ENCODE results near the gene ASIC2. TPM values are rescaled to one million over a fixed set of nuclear protein-coding genes. Genes with fewer than 3 reads are reported as not detected.

The ASIC2 gene
- total and polyA plus RNA-seq, 2 donors from 2014 or later, result 0.60 to 2.9 TPM

DNA sequence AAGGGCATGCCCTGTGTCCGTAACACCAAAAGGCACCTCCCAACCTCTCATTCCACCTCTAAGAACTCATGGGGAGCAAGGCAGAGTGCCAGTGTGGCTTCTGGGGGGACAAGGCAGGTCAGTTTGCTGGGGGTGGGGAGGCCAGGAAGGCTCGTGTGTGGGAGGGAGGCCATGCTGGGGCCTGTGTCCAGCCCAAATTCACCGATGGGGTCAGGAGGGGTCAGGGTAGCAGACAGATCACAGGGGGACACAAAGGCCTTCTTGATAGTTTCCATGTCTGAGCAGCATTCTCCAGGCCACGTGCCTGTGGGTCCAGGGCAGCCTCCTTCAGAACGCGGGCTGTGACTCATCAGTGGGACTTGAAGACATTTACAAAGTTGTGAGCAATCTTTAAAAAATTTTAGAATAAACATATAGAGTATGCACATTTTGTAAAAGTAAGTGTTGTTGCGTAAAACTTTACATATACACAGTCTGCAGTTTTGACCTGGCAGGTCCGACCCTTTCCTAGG is 280.5 kb downstream of the ASIC2 start:
- H3K36me3 ChIP-seq (ENCODE audit: control insufficient read depth in 2 of 3, insufficient read depth in 3 of 3, low read length in 3 of 3), result no peaks in the 10 kb centered on the region
- no peak overlapping the region for H3K4me3 ChIP-seq (ENCODE audit: low read length in 3 of 3)
- DNase-seq, result no peak
- H3K9ac ChIP-seq (ENCODE audit: low read length in 3 of 3), result no peak overlapping the region
- no peak overlapping the region for H3K27ac ChIP-seq (ENCODE audit: low read depth in 2 of 2, low read length in 2 of 2)
- no peaks in the 10 kb centered on the region for H3K4me1 ChIP-seq (ENCODE audit: control insufficient read depth in 2 of 3, insufficient read depth in 2 of 3, low read depth in 1 of 3, low read length in 3 of 3)
- no peak for TF ChIP-seq CTCF (IDR thresholded peaks at IDR 0.05; ENCODE audit: borderline replicate concordance, extremely low read depth, insufficient read depth)
- intact Hi-C loops (cut with DNase I), result no loop called here
- H3K9me3 ChIP-seq (ENCODE audit: control insufficient read depth in 2 of 3, insufficient read depth in 1 of 3, low read length in 3 of 3), result no peaks in the 10 kb centered on the region
- no peaks in the 10 kb centered on the region for H3K27me3 ChIP-seq (ENCODE audit: control insufficient read depth, insufficient read depth, low read length)
- FAIRE-seq, result no peak

DNA sequence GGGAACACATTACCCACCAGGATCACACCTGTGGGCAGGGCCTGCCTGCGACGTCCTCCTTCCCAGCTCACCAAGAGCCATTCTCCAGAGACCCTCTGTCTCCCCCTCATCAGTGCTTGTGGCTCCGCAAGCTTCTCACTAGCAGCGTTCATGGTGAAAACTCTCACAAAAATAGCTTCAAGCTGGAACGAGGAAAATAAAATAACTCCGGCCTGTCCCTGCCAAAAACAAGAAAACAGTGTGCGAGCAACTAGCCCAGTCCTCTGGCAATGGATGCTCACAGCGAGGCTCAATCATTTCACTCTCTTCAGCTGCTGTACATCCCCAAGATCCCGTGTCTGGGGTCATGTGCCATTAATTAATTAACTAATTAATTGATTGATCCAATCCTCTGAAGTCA is 283.5 kb downstream of the ASIC2 start:
- intact Hi-C loops (cut with DNase I), result no loop called here
- no peak overlapping the region for H3K4me3 ChIP-seq (ENCODE audit: low read length in 3 of 3)
- no peak for FAIRE-seq
- no peak overlapping the region for H3K27ac ChIP-seq (ENCODE audit: low read depth in 2 of 2, low read length in 2 of 2)
- H3K9ac ChIP-seq (ENCODE audit: low read length in 3 of 3), result no peak overlapping the region
- no peaks in the 10 kb centered on the region for H3K27me3 ChIP-seq (ENCODE audit: control insufficient read depth, insufficient read depth, low read length)
- TF ChIP-seq CTCF (IDR thresholded peaks at IDR 0.05; ENCODE audit: borderline replicate concordance, extremely low read depth, insufficient read depth), result no peak
- H3K9me3 ChIP-seq (ENCODE audit: control insufficient read depth in 2 of 3, insufficient read depth in 1 of 3, low read length in 3 of 3), result no peaks in the 10 kb centered on the region
- no peaks in the 10 kb centered on the region for H3K4me1 ChIP-seq (ENCODE audit: control insufficient read depth in 2 of 3, insufficient read depth in 2 of 3, low read depth in 1 of 3, low read length in 3 of 3)
- no peak for DNase-seq
- H3K36me3 ChIP-seq (ENCODE audit: control insufficient read depth in 2 of 3, insufficient read depth in 3 of 3, low read length in 3 of 3), result no peaks in the 10 kb centered on the region

DNA sequence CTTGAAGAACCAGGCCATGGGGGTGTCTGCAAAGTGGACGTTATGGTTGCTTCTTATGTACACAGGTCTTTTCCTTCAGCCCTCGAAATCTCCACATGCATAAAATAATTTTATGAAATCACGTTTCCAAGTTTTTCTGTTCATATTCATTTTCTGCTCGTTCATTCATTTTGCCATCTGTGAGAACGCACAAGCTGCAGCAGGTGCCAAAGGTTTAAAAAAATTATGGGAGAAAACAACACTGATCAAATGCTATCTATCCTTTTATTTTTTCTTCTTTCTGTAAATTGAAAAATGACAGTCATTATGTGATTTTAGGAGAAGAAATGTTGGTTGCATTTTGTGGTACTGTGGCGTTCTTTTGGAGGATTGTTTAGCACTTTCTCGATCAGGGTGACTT is 285.9 kb downstream of the ASIC2 start:
- no peak for TF ChIP-seq CTCF (IDR thresholded peaks at IDR 0.05; ENCODE audit: borderline replicate concordance, extremely low read depth, insufficient read depth)
- no peak overlapping the region for H3K27ac ChIP-seq (ENCODE audit: low read depth in 2 of 2, low read length in 2 of 2)
- no peak for DNase-seq
- no peaks in the 10 kb centered on the region for H3K36me3 ChIP-seq (ENCODE audit: control insufficient read depth in 2 of 3, insufficient read depth in 3 of 3, low read length in 3 of 3)
- no peak for FAIRE-seq
- no peak overlapping the region for H3K9ac ChIP-seq (ENCODE audit: low read length in 3 of 3)
- H3K4me1 ChIP-seq (ENCODE audit: control insufficient read depth in 2 of 3, insufficient read depth in 2 of 3, low read depth in 1 of 3, low read length in 3 of 3), result no peaks in the 10 kb centered on the region
- no peak overlapping the region for H3K4me3 ChIP-seq (ENCODE audit: low read length in 3 of 3)
- intact Hi-C loops (cut with DNase I), result no loop called here
- no peaks in the 10 kb centered on the region for H3K9me3 ChIP-seq (ENCODE audit: control insufficient read depth in 2 of 3, insufficient read depth in 1 of 3, low read length in 3 of 3)
- no peaks in the 10 kb centered on the region for H3K27me3 ChIP-seq (ENCODE audit: control insufficient read depth, insufficient read depth, low read length)

DNA sequence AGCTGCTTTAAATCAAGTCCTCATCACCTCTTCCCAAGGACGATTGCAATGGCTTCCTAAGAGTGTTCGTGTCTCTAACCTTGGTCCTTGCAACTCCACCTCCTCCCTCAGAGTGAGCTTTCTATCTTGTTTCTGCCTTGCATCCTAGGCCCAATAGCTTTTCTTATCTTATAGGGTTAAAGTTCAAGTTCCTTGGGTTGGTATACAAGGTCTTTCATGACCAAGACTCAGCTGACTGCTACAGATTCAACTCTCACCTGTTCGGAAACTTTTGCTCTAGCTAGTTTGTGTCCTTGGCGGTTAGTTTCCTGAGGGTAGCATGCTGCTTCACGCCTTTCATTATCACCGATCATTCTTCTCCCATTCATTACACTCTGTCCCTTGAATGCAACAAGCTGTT is 290.8 kb downstream of the ASIC2 start:
- no peaks in the 10 kb centered on the region for H3K9me3 ChIP-seq (ENCODE audit: control insufficient read depth in 2 of 3, insufficient read depth in 1 of 3, low read length in 3 of 3)
- H3K9ac ChIP-seq (ENCODE audit: low read length in 3 of 3), result no peak overlapping the region
- TF ChIP-seq CTCF (IDR thresholded peaks at IDR 0.05; ENCODE audit: borderline replicate concordance, extremely low read depth, insufficient read depth), result no peak
- H3K36me3 ChIP-seq (ENCODE audit: control insufficient read depth in 2 of 3, insufficient read depth in 3 of 3, low read length in 3 of 3), result no peaks in the 10 kb centered on the region
- intact Hi-C loops (cut with DNase I), result no loop called here
- H3K27me3 ChIP-seq (ENCODE audit: control insufficient read depth, insufficient read depth, low read length), result no peaks in the 10 kb centered on the region
- H3K4me3 ChIP-seq (ENCODE audit: low read length in 3 of 3), result no peak overlapping the region
- peaks cover 0 to 2% (median 0%) of the 10 kb centered on the region in 3 donors for H3K4me1 ChIP-seq (ENCODE audit: control insufficient read depth in 2 of 3, insufficient read depth in 2 of 3, low read depth in 1 of 3, low read length in 3 of 3)
- no peak for DNase-seq
- H3K27ac ChIP-seq (ENCODE audit: low read depth in 2 of 2, low read length in 2 of 2), result no peak overlapping the region
- FAIRE-seq, result no peak

Data from kidney (tissue), 14 donors.